ENCODE data around the gene HOXD4. TPM values are rescaled to one million over a fixed set of nuclear protein-coding genes. Genes with fewer than 3 reads are reported as not detected.

The HOXD4 gene
- total and polyA plus RNA-seq, 11 donors = 0.10 to 0.96 (median 0.41) TPM; not detected in 2

DNA sequence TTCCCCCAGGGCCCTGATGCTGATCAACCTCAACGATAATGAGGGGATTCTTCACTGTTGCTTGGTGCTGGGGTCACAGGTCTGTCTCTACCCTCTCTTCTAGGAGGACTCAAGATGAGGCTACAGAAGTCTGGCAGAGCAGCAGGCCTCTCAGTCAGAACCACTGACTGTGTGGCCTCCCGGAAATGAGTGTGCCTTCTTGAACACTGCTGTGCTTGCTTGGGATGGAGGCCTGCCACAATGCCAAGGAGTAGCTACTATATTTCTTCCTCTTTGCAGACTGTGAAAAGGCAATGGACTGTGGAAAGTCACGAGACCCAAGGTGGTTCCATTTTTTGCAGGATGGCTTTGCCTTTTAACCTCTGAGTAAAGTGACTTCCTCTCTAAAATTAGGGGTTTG is 31.3 kb downstream of the HOXD4 start:
- ATAC-seq (no peak), DNase-seq (no peak)
- no peaks in the 10 kb centered on the region for H3K36me3 ChIP-seq
- no peak overlapping the region for H3K4me3 ChIP-seq
- peaks cover 13 to 98% (median 54%) of the 10 kb centered on the region in 9 donors for H3K27me3 ChIP-seq
- H3K4me1 ChIP-seq = peaks cover 0 to 13% (median 2%) of the 10 kb centered on the region in 12 donors
- H3K27ac ChIP-seq = no peak overlapping the region
- no peaks in the 10 kb centered on the region for H3K9me3 ChIP-seq
- TF ChIP-seq, protein P1, sequence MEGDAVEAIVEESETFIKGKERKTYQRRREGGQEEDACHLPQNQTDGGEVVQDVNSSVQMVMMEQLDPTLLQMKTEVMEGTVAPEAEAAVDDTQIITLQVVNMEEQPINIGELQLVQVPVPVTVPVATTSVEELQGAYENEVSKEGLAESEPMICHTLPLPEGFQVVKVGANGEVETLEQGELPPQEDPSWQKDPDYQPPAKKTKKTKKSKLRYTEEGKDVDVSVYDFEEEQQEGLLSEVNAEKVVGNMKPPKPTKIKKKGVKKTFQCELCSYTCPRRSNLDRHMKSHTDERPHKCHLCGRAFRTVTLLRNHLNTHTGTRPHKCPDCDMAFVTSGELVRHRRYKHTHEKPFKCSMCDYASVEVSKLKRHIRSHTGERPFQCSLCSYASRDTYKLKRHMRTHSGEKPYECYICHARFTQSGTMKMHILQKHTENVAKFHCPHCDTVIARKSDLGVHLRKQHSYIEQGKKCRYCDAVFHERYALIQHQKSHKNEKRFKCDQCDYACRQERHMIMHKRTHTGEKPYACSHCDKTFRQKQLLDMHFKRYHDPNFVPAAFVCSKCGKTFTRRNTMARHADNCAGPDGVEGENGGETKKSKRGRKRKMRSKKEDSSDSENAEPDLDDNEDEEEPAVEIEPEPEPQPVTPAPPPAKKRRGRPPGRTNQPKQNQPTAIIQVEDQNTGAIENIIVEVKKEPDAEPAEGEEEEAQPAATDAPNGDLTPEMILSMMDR (IDR thresholded peaks at IDR 0.05) = no peak
- TF ChIP-seq POLR2A (IDR thresholded peaks at IDR 0.05) = no peak
- 84 to 90% (median 87%) methylated on average over 3 of the region's 3 CpGs for WGBS, 4 donors
- intact Hi-C loops (cut with DNase I) = no loop called here

DNA sequence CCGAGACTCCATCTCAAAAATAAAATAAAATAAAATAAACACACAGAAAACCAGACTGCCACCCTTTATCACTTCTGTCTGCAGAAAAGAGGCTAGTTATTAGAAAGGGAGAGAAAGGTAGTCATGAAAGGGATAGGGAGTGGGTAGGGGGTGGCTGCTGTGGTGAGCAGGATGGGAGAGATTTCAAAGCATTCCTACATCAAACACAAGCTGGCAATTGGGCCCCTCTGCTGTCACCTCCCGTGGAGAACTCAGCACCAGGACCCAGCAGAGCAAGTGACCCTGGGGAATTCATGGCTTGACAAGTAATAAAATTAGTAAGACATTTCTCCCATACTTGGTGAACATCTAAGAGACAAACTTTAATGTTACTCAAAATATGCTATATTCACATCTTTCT is 33.4 kb downstream of the HOXD4 start:
- no peaks in the 10 kb centered on the region for H3K36me3 ChIP-seq
- H3K4me3 ChIP-seq = no peak overlapping the region
- no peak for ATAC-seq
- H3K4me1 ChIP-seq = peaks cover 5 to 24% (median 20%) of the 10 kb centered on the region in 12 donors
- no peaks in the 10 kb centered on the region for H3K9me3 ChIP-seq
- intact Hi-C loops (cut with DNase I) = no loop called here
- no peak for TF ChIP-seq POLR2A (IDR thresholded peaks at IDR 0.05)
- TF ChIP-seq, protein P1 (IDR thresholded peaks at IDR 0.05) = no peak
- 65 to 78% (median 67%) methylated on average over 2 of the region's 2 CpGs for WGBS, 4 donors
- H3K27me3 ChIP-seq = peaks cover 21 to 98% (median 53%) of the 10 kb centered on the region in 9 donors
- no peak overlapping the region for H3K27ac ChIP-seq
- DNase-seq = no peak

- Histone ChIP-seq H3K4me1 (peaks cover 5 to 32% (median 22%) of the 10 kb centered on the region in 12 donors), H3K27ac (no peak overlapping the region), H3K9me3 (no peaks in the 10 kb centered on the region), H3K4me3 (no peak overlapping the region), H3K27me3 (peaks cover 31 to 98% (median 63%) of the 10 kb centered on the region in 9 donors), H3K36me3 (no peaks in the 10 kb centered on the region)
- WGBS, 4 donors = 86 to 96% (median 89%) methylated on average over 2 of the region's 2 CpGs
- intact Hi-C loops (cut with DNase I) = no loop called here
- DNase-seq (no peak), ATAC-seq (no peak)
- TF ChIP-seq, protein P1 (IDR thresholded peaks at IDR 0.05) = no peak
- no peak for TF ChIP-seq POLR2A (IDR thresholded peaks at IDR 0.05)
Measured at GRCh38 chr2:176186024-176186423, 34.7 kb downstream of the HOXD4 start.

DNA sequence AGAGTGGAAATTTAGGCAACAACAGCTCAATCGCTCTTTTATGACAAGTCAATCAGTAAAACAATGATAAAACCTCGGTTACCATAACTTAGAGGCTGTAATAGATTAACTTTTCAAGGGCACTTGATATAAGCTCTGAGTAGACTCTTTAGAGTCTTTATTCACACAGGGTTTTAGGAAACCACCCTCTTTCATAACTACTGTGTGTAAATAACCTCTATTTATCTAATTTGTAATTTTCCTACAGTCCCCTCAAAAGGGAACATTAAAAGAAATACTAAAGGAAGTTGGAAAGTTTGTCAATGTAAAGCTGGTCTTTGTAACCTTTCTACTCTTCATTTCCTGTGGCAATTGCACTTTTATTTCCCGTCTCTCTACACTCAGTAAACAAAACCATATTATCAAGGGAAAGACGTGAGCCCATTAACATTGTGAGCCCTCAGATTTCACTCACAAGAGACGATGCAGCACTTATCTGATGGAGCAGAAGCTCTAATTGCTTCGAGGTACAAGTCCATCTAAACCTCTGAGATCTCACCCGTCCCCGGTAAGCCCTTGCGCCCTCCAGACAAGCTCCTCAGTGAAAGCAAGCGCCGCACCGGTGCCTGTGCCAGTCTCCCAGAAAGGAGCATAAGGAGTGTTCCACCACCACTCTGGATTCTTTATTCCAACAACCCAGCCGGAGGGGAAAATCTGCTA is 36.0 kb downstream of the HOXD4 start:
- 4 to 8% (median 8%) methylated on average over 12 to 13 of the region's 13 CpGs for WGBS, 4 donors
- no peak for DNase-seq
- Histone ChIP-seq H3K27ac (peak overlapping the region in 1 of 12 donors; percentile 48), H3K36me3 (no peaks in the 10 kb centered on the region), H3K4me1 (peaks cover 5 to 32% (median 22%) of the 10 kb centered on the region in 12 donors), H3K27me3 (peaks cover 38 to 100% (median 74%) of the 10 kb centered on the region in 9 donors), H3K4me3 (peak overlapping the region; percentile 35 to 73 (median 56)), H3K9me3 (no peaks in the 10 kb centered on the region)
- no peak for TF ChIP-seq POLR2A (IDR thresholded peaks at IDR 0.05)
- TF ChIP-seq, protein P1 (IDR thresholded peaks at IDR 0.05) = no peak
- intact Hi-C loops (cut with DNase I) = no loop called here
- ATAC-seq = no peak

Measured in heart left ventricle (tissue), 16 donors.